ENCODE measurements around the gene TMEM98.
A peak's percentile ranks its signal among the peaks of the same experiment; 100 is the strongest.

Gene TMEM98

GRCh38 chr17:32936186-32936893, 8.4 kb downstream of the TMEM98 start:
- no peak for TF ChIP-seq CTCF (IDR thresholded peaks at IDR 0.05; ENCODE audit: low read depth, low read length)
- TF ChIP-seq POLR2A (IDR thresholded peaks at IDR 0.05; ENCODE audit: extremely low read depth, insufficient read length), result no peak
- TF ChIP-seq MYC (IDR thresholded peaks at IDR 0.05; ENCODE audit: low read depth, low read length), result no peak
- no peak for TF ChIP-seq MAX (IDR thresholded peaks at IDR 0.05; ENCODE audit: low read depth, low read length)
- DNase-seq (ENCODE audit: low read depth), result no peak
- H3K4me3 ChIP-seq (ENCODE audit: low read depth, low read length), result no peak overlapping the region

DNA sequence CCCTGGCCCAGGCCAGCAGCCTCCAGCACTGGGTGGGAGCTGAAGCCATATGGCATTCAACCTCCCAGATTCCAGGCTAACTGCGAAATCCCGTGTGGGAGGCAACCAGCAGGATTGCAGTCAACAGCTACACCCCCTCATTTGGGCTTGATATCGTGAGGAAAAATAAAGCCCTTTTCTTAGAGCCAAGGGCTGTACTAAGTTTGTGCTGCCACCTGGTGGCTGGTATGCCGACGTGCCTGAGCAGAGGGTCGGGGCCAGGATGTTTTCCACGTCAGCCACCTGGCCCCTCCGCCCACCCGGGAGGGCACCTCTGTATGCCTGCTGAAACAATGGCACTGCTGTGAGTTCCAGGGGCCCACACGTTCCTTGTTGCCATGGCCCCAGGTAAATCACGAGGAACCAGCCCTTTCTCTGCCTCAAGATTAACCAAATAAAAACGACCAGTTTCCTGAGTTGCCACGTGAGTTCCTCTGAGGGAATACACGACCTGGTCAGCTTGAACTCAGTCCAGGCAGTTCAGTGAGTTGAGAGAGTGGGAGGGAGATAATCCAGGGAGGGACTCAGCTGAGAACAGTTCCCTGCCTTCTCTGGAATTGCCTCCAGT, 9.0 kb downstream of the TMEM98 start:
- TF ChIP-seq CTCF (IDR thresholded peaks at IDR 0.05; ENCODE audit: low read depth, low read length), result peak; percentile 88
- TF ChIP-seq MAX (IDR thresholded peaks at IDR 0.05; ENCODE audit: low read depth, low read length), result no peak
- peak; percentile 64 for DNase-seq (ENCODE audit: low read depth)
- H3K4me3 ChIP-seq (ENCODE audit: low read depth, low read length), result no peak overlapping the region

DNA sequence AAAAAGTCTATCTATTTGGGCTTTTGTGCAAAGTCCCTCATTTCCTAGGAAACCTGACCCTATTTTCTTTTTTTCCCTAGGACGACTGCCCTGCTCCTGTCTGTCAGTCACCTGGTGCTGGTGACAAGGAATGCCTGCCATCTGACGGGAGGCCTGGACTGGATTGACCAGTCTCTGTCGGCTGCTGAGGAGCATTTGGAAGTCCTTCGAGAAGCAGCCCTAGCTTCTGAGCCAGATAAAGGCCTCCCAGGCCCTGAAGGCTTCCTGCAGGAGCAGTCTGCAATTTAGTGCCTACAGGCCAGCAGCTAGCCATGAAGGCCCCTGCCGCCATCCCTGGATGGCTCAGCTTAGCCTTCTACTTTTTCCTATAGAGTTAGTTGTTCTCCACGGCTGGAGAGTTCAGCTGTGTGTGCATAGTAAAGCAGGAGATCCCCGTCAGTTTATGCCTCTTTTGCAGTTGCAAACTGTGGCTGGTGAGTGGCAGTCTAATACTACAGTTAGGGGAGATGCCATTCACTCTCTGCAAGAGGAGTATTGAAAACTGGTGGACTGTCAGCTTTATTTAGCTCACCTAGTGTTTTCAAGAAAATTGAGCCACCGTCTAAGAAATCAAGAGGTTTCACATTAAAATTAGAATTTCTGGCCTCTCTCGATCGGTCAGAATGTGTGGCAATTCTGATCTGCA, 12.9 kb downstream of the TMEM98 start:
- TF ChIP-seq MYC (IDR thresholded peaks at IDR 0.05; ENCODE audit: low read depth, low read length), result no peak
- no peak for TF ChIP-seq POLR2A (IDR thresholded peaks at IDR 0.05; ENCODE audit: extremely low read depth, insufficient read length)
- no peak for TF ChIP-seq MAX (IDR thresholded peaks at IDR 0.05; ENCODE audit: low read depth, low read length)
- TF ChIP-seq CTCF (IDR thresholded peaks at IDR 0.05; ENCODE audit: low read depth, low read length), result no peak
- H3K4me3 ChIP-seq (ENCODE audit: low read depth, low read length), result no peak overlapping the region
- no peak for DNase-seq (ENCODE audit: low read depth)

- DNase-seq (ENCODE audit: low read depth), result no peak
- TF ChIP-seq POLR2A (IDR thresholded peaks at IDR 0.05; ENCODE audit: extremely low read depth, insufficient read length) (no peak), MYC (IDR thresholded peaks at IDR 0.05; ENCODE audit: low read depth, low read length) (no peak), CTCF (IDR thresholded peaks at IDR 0.05; ENCODE audit: low read depth, low read length) (peak; percentile 23)
- no peak overlapping the region for H3K4me3 ChIP-seq (ENCODE audit: low read depth, low read length)
Observed at GRCh38 chr17:32941419-32942032, 13.6 kb downstream of the TMEM98 start.

DNA sequence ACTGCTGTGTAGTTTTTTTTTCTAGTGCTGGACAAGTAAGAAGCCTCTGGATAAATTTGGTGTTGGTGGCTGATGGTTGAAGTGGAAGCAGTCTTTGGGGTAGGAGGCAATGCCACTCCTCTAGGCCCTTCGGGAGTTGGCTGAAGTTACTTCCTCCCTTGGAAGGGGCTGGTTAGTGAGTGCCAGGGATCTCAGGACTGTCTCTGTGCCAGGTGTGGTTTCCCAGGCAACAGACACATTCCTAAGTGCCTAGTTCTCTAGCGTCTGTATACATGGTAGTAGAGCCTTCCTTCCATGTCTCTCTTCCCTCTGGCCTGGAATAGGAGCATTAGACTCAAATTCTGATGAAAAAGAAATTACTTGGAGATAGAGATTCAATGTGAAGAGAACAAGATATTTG, 15.3 kb downstream of the TMEM98 start:
- no peak overlapping the region for H3K4me3 ChIP-seq (ENCODE audit: low read depth, low read length)
- TF ChIP-seq POLR2A (IDR thresholded peaks at IDR 0.05; ENCODE audit: extremely low read depth, insufficient read length), result no peak
- TF ChIP-seq CTCF (IDR thresholded peaks at IDR 0.05; ENCODE audit: low read depth, low read length), result no peak
- no peak for TF ChIP-seq MYC (IDR thresholded peaks at IDR 0.05; ENCODE audit: low read depth, low read length)
- TF ChIP-seq MAX (IDR thresholded peaks at IDR 0.05; ENCODE audit: low read depth, low read length), result no peak
- DNase-seq (ENCODE audit: low read depth), result no peak
